CD14-positive monocyte (primary cell): ENCODE measurements around the gene GNG2. TPM values are rescaled to one million over a fixed set of nuclear protein-coding genes. Genes with fewer than 3 reads are reported as not detected.

Source experiments
- DNase-seq, 3 donors: peaks; one replicate each; pipeline ENCODE4 v3.0.0-alpha.2; 2011 to 2022
- H2AFZ ChIP-seq: 2 replicates; pipeline ENCODE4 v1.6.0; 2012; ENCODE audit warnings: mild to moderate bottlenecking, low read depth, low read length, inconsistent platforms; ENCODE audit not compliant: insufficient read depth, poor library complexity, severe bottlenecking
- H3K27ac ChIP-seq, 2 donors: 1 replicate in 1 of 2; 2 replicates in 1 of 2; pipeline ENCODE4 v1.5.1; 2012 to 2013; ENCODE audit warnings: low read length in 2 of 2, control low read depth in 1 of 2, inconsistent platforms in 1 of 2, low read depth in 1 of 2, mild to moderate bottlenecking in 1 of 2
- H3K27me3 ChIP-seq, 2 donors: one replicate each; pipeline versions ENCODE4 v1.6.0 to v1.6.1; 2011 to 2013; ENCODE audit warnings: low read length in 2 of 2; ENCODE audit not compliant: control insufficient read depth in 2 of 2, insufficient read depth in 2 of 2
- H3K36me3 ChIP-seq, 2 donors: replicated peaks in 1 of 2; 1 replicate in 1 of 2; 2 replicates in 1 of 2; pipeline versions ENCODE4 v1.5.1 to v1.6.1; 2012 to 2013; ENCODE audit warnings: low read length in 2 of 2, control low read depth in 1 of 2, inconsistent platforms in 1 of 2, mild to moderate bottlenecking in 1 of 2; ENCODE audit not compliant: insufficient read depth in 2 of 2, control insufficient read depth in 1 of 2
- H3K4me1 ChIP-seq, 2 donors: 1 replicate in 1 of 2; 2 replicates in 1 of 2; pipeline versions ENCODE4 v1.5.1 to v1.6.1; 2012 to 2013; ENCODE audit warnings: low read length in 2 of 2, control low read depth in 1 of 2, inconsistent platforms in 1 of 2, mild to moderate bottlenecking in 1 of 2, moderate library complexity in 1 of 2; ENCODE audit not compliant: insufficient read depth in 2 of 2, control insufficient read depth in 1 of 2
- H3K4me2 ChIP-seq: replicated peaks from 2 replicates; pipeline ENCODE3; 2012; ENCODE audit warnings: low read length, moderate library complexity, mild to moderate bottlenecking; ENCODE audit not compliant: poor library complexity, severe bottlenecking; ENCODE audit errors: extremely low read depth
- H3K4me3 ChIP-seq, 3 experiments: fragments of 200-600 bp in 1 of 3; sonication (generic) in 1 of 3; replicated peaks in 1 of 3; 1 replicate in 2 of 3; 2 replicates in 1 of 3; pipeline ENCODE4 v1.5.1; 2011 to 2013; ENCODE audit warnings: low read length in 3 of 3, mild to moderate bottlenecking in 3 of 3, control low read depth in 2 of 3, low read depth in 2 of 3, inconsistent platforms in 1 of 3, moderate library complexity in 1 of 3
- H3K79me2 ChIP-seq: 2 replicates; pipeline ENCODE4 v1.6.0; 2012; ENCODE audit warnings: mild to moderate bottlenecking, control low read depth, inconsistent platforms, low read length, moderate library complexity; ENCODE audit not compliant: insufficient read depth
- H3K9ac ChIP-seq: 2 replicates; pipeline ENCODE4 v1.6.0; 2017; ENCODE audit warnings: low read length, mild to moderate bottlenecking; ENCODE audit not compliant: insufficient read depth, poor library complexity, severe bottlenecking
- H3K9me3 ChIP-seq, 2 donors: replicated peaks in 1 of 2; 1 replicate in 1 of 2; 2 replicates in 1 of 2; pipeline versions ENCODE4 v1.5.1 to v1.6.1; 2012 to 2013; ENCODE audit warnings: low read length in 2 of 2, control low read depth in 1 of 2; ENCODE audit not compliant: control insufficient read depth in 1 of 2, insufficient read depth in 1 of 2
- H4K20me1 ChIP-seq: 2 replicates; pipeline ENCODE4 v1.6.0; 2012; ENCODE audit warnings: mild to moderate bottlenecking, low read length, control low read depth, moderate library complexity; ENCODE audit not compliant: insufficient read depth
- H3K27ac Mint-ChIP-seq, 7 donors: one replicate each; pipeline ENCODE4 v1.8.0; 2020; ENCODE audit warnings: mild to moderate bottlenecking in 7 of 7, mixed read lengths in 7 of 7, moderate library complexity in 6 of 7, inconsistent platforms in 2 of 7
- H3K27me3 Mint-ChIP-seq, 3 donors: one replicate each; pipeline ENCODE4 v1.8.0; 2021 to 2022; ENCODE audit warnings: low read depth in 3 of 3, mild to moderate bottlenecking in 3 of 3, mixed read lengths in 3 of 3, moderate library complexity in 3 of 3, inconsistent platforms in 1 of 3
- H3K36me3 Mint-ChIP-seq, 2 donors: one replicate each; pipeline ENCODE4 v1.8.0; 2020; ENCODE audit warnings: mixed read lengths in 2 of 2, inconsistent platforms in 1 of 2, mild to moderate bottlenecking in 1 of 2
- H3K4me1 Mint-ChIP-seq: one replicate; pipeline ENCODE4 v1.8.0; 2020; ENCODE audit warnings: mild to moderate bottlenecking, mixed read lengths
- H3K4me3 Mint-ChIP-seq, 2 donors: one replicate each; pipeline ENCODE4 v1.8.0; 2020; ENCODE audit warnings: mild to moderate bottlenecking in 2 of 2, mixed read lengths in 2 of 2, moderate library complexity in 1 of 2
- H3K9me3 Mint-ChIP-seq, 7 donors: one replicate each; pipeline ENCODE4 v1.8.0; 2020 to 2022; ENCODE audit warnings: mixed read lengths in 7 of 7, mild to moderate bottlenecking in 6 of 7, moderate library complexity in 6 of 7, inconsistent platforms in 2 of 7
- WGBS: methylation state at CpG from one replicate; pipeline ENCODE4 v1.1.5; 2013; ENCODE audit warnings: missing lambda C conversion rate; ENCODE audit not compliant: insufficient coverage; 5-methylcytosine and 5-hydroxymethylcytosine counted together
- intact Hi-C, 2 donors: fragments of 100-400 bp; cut with micrococcal nuclease; formaldehyde crosslinking; loops; one replicate each; pipeline versions ENCODE4 v1.15.0 to v1.15.1; 2023
- polyA plus RNA-seq, 3 donors: library from polyadenylated mRNA; depleted of rRNA in 1 of 3; unstranded in 2 of 3; stranded (reverse) in 1 of 3; fragments of 300-500 nt in 2 of 3; fragments of >200 nt in 1 of 3; fragmentation: Illumina TruSeq in 2 of 3; gene quantifications; 1 replicate in 2 of 3; 2 replicates in 1 of 3; pipeline ENCODE4 v1.2.3, GENCODE V29; 2012 to 2021
- TF ChIP-seq, protein P1 (sequence below): fragments of 200-600 bp; IDR thresholded peaks from one replicate; pipeline ENCODE4 v1.8.0; 2022; ENCODE audit warnings: antibody characterized with exemption, mild to moderate bottlenecking

GNG2 gene
- polyA plus RNA-seq, 3 donors = 42.7 to 151 (median 146) TPM

DNA sequence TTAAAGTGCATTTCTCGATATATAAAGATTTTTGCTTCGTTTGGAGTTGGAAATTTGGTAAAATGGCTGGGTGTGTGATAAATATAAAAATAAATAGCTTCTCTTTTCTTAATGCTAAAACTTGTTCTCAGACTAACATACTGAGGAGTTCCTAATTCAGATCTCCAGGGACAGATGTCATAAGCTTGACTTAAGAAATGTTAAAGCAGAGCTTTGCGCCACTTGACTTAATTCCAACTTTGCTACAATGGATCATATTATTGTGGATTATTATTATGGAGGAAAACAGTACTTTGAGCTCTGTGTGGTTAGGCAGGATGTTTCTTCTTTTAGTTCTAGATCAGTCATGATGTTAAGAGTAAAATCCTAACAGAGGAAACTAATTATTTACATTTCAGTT lies 33.8 kb downstream of the GNG2 start:
- Mint-ChIP-seq H3K9me3 (peaks cover 0 to 6% (median 0%) of the 10 kb centered on the region in 7 donors), H3K4me1 (peaks cover 12% of the 10 kb centered on the region), H3K27me3 (no peaks in the 10 kb centered on the region), H3K27ac (no peak overlapping the region), H3K36me3 (peaks cover 34 to 52% of the 10 kb centered on the region in 2 donors), H3K4me3 (no peak overlapping the region)
- no CpG with 5 or more reads among the region's 3 CpGs for WGBS
- Histone ChIP-seq H3K79me2 (peaks cover 38% of the 10 kb centered on the region), H3K36me3 (peaks cover 2 to 10% of the 10 kb centered on the region in 2 donors), H3K9ac (no peak overlapping the region), H3K4me1 (no peaks in the 10 kb centered on the region), H3K27me3 (no peaks in the 10 kb centered on the region), H3K27ac (no peak overlapping the region), H2AFZ (no peak overlapping the region), H3K4me3 (no peak overlapping the region), H4K20me1 (peaks cover 46% of the 10 kb centered on the region), H3K4me2 (no peak overlapping the region), H3K9me3 (no peaks in the 10 kb centered on the region)
- intact Hi-C loops = no loop called here
- TF ChIP-seq, protein P1, sequence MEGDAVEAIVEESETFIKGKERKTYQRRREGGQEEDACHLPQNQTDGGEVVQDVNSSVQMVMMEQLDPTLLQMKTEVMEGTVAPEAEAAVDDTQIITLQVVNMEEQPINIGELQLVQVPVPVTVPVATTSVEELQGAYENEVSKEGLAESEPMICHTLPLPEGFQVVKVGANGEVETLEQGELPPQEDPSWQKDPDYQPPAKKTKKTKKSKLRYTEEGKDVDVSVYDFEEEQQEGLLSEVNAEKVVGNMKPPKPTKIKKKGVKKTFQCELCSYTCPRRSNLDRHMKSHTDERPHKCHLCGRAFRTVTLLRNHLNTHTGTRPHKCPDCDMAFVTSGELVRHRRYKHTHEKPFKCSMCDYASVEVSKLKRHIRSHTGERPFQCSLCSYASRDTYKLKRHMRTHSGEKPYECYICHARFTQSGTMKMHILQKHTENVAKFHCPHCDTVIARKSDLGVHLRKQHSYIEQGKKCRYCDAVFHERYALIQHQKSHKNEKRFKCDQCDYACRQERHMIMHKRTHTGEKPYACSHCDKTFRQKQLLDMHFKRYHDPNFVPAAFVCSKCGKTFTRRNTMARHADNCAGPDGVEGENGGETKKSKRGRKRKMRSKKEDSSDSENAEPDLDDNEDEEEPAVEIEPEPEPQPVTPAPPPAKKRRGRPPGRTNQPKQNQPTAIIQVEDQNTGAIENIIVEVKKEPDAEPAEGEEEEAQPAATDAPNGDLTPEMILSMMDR = no peak
- DNase-seq = no peak

DNA sequence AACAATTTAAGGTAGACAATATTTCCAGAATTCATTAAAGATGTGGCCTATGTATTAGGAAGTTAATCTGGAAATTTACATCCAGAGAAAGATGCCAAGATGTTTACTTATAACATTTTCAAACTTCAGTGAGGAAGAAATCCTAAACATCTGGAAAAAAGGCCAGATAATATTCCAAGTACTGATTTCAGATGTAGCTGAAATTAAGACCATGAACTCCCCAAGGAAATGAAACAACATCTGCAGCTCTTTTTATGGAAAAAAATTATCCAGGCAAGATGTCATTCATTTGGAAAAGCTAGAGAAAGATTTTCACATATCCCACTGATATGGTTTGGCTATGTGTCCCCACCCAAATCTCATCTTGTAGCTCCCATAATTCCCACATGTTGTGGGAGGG lies 35.0 kb downstream of the GNG2 start:
- TF ChIP-seq, protein P1 = no peak
- Histone ChIP-seq H3K4me1 (no peaks in the 10 kb centered on the region), H3K36me3 (peaks cover 2 to 10% of the 10 kb centered on the region in 2 donors), H2AFZ (no peak overlapping the region), H3K4me3 (no peak overlapping the region), H3K4me2 (no peak overlapping the region), H3K9me3 (no peaks in the 10 kb centered on the region), H3K79me2 (peaks cover 39% of the 10 kb centered on the region), H3K27ac (no peak overlapping the region), H3K9ac (no peak overlapping the region), H3K27me3 (no peaks in the 10 kb centered on the region), H4K20me1 (peaks cover 39% of the 10 kb centered on the region)
- Mint-ChIP-seq H3K4me3 (no peak overlapping the region), H3K27me3 (no peaks in the 10 kb centered on the region), H3K27ac (no peak overlapping the region), H3K4me1 (peaks cover 12% of the 10 kb centered on the region), H3K9me3 (peaks cover 0 to 6% (median 0%) of the 10 kb centered on the region in 7 donors), H3K36me3 (peaks cover 32 to 52% of the 10 kb centered on the region in 2 donors)
- no peak for DNase-seq
- intact Hi-C loops = no loop called here
